ENCODE measurements around the gene NDUFB8.
"Not testable (repeated sequence)": the region's sequence is repeated elsewhere in the genome, so short reads cannot be mapped to it uniquely, and the experiment has no call there.

NDUFB8 gene

DNA sequence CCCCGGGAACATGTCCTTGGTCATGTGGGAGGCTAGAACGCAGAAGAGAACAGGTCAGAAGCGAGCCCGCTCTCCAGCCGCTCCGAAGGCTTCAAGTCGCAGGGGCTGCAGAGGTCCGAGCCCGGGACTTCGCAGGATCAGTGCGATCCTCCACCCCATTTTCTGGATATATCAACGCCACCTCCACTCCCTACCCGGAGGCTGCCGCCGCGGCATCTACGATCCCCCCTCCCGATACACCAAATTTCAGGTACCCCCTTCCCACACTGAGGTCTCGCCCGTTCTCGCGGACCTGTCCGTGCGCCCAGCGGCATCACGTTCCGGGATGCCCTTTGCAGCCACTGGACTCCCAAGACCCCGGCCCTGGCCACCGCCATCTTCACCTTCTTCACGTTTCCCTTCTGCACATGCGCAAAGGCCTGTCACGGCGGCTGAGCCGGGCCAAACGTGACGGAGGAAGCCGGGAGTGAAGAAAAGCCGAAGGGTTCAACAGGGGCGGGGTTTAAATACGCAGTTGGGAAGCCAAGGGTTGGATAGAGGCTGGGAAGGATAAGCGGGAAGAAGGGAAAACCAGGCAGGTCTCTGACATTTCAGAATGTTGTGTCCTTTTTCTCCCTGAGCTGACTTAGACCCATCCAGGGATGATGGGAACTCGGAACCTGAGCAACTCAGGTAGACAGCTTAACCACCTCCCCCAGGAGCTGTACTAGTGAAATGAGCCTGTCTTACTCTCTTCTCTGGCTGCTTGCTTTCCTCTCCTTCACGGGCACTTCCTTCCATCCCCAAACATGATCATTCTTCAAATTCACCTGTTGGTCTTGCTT lies at the start of gene NDUFB8:
Gene NDUFB8, minus strand, starts transcription at position 397 of the 824 bp plus-strand sequence. Its CDS starts 20 bp downstream, at position 377.
- peak; percentile 85 for DNase-seq (ENCODE audit: low read depth)

GRCh38 chr10:100576282-100576635 lies 46.6 kb upstream of the NDUFB8 start:
- no peak for DNase-seq (ENCODE audit: low read depth)

- no peak for DNase-seq (ENCODE audit: low read depth)
These were observed 46.1 kb upstream of the NDUFB8 start for GRCh38 chr10:100575585-100576281.

GRCh38 chr10:100575146-100575545 lies 45.5 kb upstream of the NDUFB8 start:
- not testable (repeated sequence) for DNase-seq (ENCODE audit: low read depth)

GRCh38 chr10:100571084-100571856 lies 41.6 kb upstream of the NDUFB8 start:
- no peak for DNase-seq (ENCODE audit: low read depth)

- no peak for DNase-seq (ENCODE audit: low read depth)
These were observed 40.8 kb upstream of the NDUFB8 start for GRCh38 chr10:100570506-100570905.

DNA sequence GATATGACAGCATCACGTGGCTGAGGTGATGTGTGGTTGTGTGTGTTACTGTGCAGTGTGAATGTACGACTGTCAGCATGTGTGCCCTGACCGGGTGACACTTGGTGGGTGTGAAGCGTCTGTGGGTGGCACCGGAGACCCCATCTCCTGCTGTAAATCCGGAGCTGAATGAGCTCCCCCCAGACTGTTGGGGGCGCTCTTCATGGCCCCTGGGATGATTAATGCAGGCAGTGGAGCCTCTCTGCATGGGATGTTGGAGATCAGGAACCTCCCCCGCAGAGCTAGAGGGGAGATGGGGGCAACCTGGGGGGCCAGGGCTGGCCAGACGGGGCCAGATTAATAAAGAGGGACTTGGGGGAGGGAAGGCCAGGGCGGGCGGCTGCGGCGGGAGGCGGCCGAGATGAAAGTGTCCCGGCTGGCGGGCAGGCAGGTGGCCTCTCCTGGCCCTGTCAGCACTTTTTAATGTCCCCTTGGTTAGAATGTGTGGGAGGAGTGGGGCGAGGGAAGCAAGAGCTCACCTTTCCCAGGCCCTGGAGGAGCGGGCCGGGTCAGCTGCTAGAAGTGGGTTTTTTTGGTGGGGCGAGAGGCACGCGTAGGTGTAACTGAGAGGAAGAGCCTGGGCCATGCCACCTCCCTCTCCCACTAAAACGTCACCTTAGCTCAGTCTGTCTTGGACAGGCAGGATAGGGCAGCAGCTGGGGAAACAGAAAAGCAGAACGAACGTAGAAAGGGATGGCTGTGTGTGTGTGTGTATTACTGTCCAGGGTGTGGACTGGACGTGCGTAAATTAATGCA lies 40.2 kb upstream of the NDUFB8 start:
- no peak for DNase-seq (ENCODE audit: low read depth)

DNA sequence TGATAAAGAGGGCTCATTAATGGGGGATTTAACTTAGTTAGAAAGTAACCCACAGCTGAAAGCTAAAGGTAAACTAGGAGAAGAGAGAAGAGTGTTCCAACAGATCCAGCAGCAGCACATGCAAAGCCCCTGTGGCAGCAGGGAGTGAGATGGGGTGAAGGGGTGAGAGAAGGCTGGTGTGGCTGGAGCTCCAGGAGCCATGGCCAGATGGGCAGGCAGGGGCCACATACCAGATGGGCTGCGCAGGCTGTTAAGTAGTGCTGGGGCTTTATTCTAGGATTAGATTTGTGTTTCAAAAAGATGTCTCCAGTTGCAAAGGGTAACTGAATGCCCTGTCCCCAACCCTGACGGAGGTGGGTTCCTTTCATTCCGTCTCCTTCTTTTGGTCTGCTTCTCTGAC lies 39.2 kb upstream of the NDUFB8 start:
- no peak for DNase-seq (ENCODE audit: low read depth)

DNA sequence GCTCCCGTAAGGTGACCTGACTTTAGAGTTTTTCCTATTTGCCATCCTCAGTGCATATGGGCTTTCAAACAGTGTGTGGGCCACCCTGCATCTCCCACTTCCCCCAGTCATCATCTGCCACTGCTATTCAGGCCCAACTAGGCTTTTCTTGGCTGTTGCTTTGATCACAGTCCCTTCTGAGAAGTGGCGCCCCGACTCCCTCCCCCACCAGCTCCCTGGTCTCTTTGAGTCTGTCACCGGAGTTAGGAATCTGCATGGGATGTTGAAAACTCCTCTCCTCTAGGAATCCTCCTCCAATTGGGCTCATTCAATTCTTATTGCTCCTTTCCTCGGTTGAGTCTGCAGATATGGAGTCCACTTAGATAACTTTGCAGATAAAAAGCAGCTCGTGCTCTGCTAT lies 38.2 kb upstream of the NDUFB8 start:
- DNase-seq (ENCODE audit: low read depth) = no peak

DNA sequence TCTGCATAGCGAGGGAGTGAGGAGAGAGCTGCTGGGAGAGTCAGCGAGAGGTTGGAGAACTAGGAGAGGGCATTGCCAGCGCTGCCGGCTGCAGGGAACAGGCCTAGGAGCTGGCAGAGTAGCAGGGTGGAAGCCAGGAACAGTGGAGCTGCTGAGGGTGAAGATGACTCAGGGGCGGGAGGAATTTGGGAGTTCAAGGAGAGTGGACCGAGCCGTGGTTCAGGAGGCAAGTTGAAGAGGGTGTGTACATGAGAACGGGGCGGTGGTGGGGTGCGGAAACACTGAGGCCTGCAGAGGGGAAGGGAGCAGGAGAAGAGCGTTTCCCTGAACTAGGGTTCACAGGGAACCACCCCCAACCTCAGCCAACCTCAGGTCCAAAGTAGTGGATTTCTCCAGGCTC lies 37.6 kb upstream of the NDUFB8 start:
- DNase-seq (ENCODE audit: low read depth) = no peak

GRCh38 chr10:100566561-100566960 lies 36.9 kb upstream of the NDUFB8 start:
- DNase-seq (ENCODE audit: low read depth) = no peak

DNA sequence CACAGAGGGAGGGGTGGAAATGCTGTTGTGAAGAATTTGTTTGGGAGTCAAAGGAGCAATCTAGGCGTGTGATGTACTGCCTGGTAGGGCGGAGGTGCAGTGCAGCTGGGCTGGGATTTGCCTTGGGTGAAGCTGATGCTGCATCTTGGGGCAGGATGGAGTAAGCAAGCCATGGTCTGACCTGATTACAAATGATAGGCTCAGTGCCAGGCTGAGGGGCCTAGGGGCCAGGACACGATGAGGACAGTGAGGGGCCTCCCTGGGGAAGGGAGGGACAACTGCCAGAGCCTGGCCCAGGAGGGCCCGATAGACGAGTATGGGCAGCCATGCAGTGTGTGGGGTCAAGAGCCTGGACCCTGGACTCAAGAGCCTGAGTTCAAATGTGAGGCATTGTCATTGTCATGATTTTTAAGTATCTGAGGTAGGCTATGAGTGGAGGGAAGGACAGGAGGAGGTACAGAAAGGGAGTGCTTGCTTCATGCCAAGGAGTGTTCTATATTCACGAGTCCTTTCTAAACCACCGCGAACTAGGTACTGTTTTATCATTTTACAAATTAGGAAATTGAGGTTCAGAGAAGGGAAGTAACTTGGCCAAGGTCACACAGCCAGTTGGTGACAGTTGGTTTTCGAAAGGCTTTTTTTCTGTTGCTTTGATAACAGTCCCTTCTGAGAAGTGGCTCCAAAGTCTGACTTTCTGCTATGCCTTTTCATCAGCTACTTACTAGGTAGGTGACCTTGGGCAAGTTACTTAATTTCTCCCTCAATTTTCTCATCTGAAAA lies 35.7 kb upstream of the NDUFB8 start:
- no peak for DNase-seq (ENCODE audit: low read depth)

GRCh38 chr10:100562008-100562672 lies 32.5 kb upstream of the NDUFB8 start:
- peak; percentile 62 for DNase-seq (ENCODE audit: low read depth)

DNA sequence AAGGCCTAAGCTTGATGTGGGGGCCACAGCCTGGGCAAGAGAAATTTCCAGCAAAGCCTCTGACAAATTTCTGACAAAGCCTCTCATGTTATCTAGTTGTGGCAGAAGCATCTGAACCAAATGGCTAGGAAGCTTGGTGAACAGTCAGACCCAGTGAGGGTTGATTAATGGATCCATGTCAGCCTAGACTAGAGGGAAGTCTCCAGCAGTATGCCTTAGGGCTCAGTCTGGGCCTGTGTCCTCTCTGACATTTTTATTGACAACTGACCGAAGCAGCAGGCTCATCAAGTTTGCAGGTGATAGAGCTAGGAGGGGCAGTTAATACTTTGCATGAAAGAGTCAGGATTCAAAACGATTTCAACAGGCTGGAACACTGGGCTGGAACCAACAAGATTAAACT lies 31.3 kb upstream of the NDUFB8 start:
- no peak for DNase-seq (ENCODE audit: low read depth)

DNA sequence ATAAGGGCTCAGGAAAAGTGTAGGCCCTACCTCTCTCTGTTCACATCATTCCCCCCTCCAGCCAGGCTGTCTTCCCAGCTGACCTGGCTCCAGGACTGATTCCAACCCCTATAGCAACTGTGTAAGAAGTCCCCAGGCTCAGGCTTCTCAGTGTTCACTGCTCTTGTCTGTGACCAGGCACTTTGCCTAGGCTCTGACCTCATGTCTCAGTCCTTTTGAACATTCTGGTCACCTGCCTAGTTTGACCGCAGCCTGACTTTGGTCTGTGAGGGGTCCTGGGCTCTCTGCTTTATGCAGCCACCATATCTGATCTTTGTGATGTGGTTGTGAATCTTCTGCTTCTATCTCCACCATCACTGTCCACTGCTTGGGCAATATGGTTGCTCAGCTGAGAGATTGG lies 30.6 kb upstream of the NDUFB8 start:
- no peak for DNase-seq (ENCODE audit: low read depth)

DNA sequence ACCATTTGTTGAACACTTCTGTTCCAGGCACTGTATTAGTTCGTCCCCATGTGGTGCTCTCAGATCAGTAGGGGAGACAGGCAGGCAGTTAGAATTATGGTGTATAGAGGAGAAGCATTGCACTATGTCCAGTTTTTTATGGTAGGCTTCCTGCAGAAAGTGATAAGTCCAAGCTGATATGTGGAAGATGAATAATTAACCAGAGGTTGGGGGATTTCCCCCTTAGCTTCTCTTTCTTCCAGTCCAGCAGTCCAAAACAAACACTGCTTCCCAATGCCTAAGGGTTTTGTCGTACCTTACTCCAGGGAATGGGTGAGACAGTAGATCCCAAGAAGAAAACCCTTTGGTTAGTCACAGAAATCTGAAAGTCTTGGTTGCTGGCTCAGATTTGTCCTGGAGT lies 25.2 kb upstream of the NDUFB8 start:
- no peak for DNase-seq (ENCODE audit: low read depth)

DNA sequence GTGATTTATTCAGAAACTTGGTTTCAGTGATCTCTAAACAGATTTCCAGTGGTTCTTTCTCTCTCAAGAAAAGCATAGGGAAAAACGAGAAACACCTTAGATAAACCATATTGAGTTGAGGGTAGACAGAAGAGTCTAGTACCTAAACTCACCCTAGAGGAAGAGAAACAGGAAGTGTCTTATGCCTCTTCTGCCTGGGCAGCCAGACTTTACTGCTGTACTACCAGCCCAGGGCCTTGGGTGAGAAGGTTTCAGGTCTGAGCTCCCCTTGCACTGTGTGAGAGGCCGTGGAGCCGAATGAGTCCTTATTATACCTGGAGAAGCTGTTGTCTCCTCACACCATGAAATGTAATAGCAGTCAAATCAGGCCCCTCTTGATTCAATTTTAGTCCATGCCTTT lies 24.3 kb upstream of the NDUFB8 start:
- no peak for DNase-seq (ENCODE audit: low read depth)

DNA sequence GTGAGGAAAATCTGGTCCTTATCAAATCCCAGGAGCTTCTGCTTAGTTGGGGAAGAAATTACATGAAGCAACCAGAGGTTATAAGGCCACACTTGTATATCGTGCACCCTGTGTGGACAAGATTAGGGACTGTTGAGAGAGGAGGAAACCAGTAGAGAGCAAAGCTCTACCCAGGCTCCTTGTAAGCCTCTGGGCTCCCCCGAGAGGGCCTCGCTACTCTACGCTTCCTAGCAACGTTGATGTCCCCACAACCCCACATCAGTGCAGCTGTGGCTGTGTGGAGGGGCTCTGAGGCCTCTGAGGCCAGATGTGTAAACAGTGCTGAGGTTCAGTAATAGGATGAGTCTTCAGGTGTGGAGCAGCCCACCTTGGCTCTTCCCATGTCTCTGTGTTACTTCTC lies 22.1 kb upstream of the NDUFB8 start:
- DNase-seq (ENCODE audit: low read depth) = no peak

- no peak for DNase-seq (ENCODE audit: low read depth)
These were observed 21.5 kb upstream of the NDUFB8 start for GRCh38 chr10:100551196-100551595.

- DNase-seq (ENCODE audit: low read depth) = no peak
These were observed 15.3 kb upstream of the NDUFB8 start for GRCh38 chr10:100544950-100545349.

DNA sequence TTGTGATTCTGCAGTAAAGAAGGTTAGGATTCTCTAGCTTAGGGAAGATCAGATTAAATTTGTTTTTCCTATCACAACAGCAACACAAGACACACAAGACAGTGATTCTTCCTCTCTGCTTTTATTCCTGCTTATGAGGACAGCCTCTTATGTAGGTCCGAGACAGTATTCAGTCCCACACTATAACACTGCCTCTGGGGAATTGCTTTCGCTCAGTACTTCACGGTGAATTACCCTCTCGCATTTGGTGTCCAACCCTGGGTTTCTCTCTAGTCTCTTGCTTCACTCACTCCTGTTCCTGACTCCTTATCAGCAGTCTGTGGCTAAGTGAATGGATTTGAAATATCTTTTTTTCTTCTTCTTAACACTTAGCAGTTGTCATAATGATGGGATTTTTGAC lies 7.8 kb upstream of the NDUFB8 start:
- DNase-seq (ENCODE audit: low read depth) = no peak

All from activated T-cell treated with anti-CD3 and anti-CD28 coated beads for 1 hour (primary cell).